ENCODE data around the gene WDR45B.

DNA sequence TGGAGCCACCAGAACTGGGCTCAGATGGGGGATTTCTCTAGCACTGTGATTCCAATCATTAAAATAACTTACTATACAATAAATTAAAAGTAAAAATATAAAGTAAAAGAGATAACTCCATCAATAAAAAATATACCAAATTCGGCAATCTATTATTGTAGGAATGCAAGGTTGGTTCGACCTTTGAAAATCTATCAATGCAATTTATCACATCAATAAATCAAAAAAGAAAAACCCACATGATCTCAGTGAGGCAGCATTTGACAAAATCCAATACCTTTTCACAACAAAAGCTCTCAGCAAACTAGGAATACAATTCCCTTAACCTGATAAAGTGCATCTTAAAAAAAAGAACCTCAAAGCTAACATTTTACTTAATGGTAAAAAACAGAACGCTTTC, 33.3 kb upstream of the WDR45B start:
- TF ChIP-seq, protein P1, sequence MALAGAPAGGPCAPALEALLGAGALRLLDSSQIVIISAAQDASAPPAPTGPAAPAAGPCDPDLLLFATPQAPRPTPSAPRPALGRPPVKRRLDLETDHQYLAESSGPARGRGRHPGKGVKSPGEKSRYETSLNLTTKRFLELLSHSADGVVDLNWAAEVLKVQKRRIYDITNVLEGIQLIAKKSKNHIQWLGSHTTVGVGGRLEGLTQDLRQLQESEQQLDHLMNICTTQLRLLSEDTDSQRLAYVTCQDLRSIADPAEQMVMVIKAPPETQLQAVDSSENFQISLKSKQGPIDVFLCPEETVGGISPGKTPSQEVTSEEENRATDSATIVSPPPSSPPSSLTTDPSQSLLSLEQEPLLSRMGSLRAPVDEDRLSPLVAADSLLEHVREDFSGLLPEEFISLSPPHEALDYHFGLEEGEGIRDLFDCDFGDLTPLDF (CRISPR knock-in tag; IDR thresholded peaks at IDR 0.05), result no peak
- no peak for TF ChIP-seq SP1 (CRISPR knock-in tag; conservative IDR thresholded peaks at IDR 0.05)
- TF ChIP-seq CTCF (IDR thresholded peaks at IDR 0.05), result no peak
- no peak for TF ChIP-seq SMAD4 (CRISPR knock-in tag; IDR thresholded peaks at IDR 0.05)
- TF ChIP-seq, protein P2, sequence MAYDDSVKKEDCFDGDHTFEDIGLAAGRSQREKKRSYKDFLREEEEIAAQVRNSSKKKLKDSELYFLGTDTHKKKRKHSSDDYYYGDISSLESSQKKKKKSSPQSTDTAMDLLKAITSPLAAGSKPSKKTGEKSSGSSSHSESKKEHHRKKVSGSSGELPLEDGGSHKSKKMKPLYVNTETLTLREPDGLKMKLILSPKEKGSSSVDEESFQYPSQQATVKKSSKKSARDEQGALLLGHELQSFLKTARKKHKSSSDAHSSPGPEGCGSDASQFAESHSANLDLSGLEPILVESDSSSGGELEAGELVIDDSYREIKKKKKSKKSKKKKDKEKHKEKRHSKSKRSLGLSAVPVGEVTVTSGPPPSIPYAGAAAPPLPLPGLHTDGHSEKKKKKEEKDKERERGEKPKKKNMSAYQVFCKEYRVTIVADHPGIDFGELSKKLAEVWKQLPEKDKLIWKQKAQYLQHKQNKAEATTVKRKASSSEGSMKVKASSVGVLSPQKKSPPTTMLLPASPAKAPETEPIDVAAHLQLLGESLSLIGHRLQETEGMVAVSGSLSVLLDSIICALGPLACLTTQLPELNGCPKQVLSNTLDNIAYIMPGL (CRISPR knock-in tag; IDR thresholded peaks at IDR 0.05), result no peak
- TF ChIP-seq MAX (CRISPR knock-in tag; IDR thresholded peaks at IDR 0.05), result no peak
- no peak for TF ChIP-seq CREB1 (CRISPR knock-in tag; IDR thresholded peaks at IDR 0.05)
- no peak for TF ChIP-seq TEAD1 (CRISPR knock-in tag; IDR thresholded peaks at IDR 0.05)
- TF ChIP-seq, protein P3, sequence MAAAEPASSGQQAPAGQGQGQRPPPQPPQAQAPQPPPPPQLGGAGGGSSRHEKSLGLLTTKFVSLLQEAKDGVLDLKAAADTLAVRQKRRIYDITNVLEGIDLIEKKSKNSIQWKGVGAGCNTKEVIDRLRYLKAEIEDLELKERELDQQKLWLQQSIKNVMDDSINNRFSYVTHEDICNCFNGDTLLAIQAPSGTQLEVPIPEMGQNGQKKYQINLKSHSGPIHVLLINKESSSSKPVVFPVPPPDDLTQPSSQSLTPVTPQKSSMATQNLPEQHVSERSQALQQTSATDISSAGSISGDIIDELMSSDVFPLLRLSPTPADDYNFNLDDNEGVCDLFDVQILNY (CRISPR knock-in tag; IDR thresholded peaks at IDR 0.05), result no peak
- TF ChIP-seq NR2C2 (CRISPR knock-in tag; IDR thresholded peaks at IDR 0.05), result no peak
- no peak for TF ChIP-seq ETV6 (CRISPR knock-in tag; IDR thresholded peaks at IDR 0.05)
